ENCODE results near the gene CNNM3. TPM values are rescaled to one million over a fixed set of nuclear protein-coding genes. Genes with fewer than 3 reads are reported as not detected.

CNNM3 gene
- total RNA-seq, 1 donor from 2014 or later: 5.6 TPM

- peaks cover 7% of the 10 kb centered on the region for H3K27me3 Mint-ChIP-seq (ENCODE audit: low read depth, unreplicated experiment)
- FAIRE-seq (no peak), DNase-seq (ENCODE audit: low read depth) (no peak)
- no peaks in the 10 kb centered on the region for H4K20me1 ChIP-seq (ENCODE audit: insufficient read depth, low read length)
- H3K36me3 Mint-ChIP-seq (ENCODE audit: low read depth, unreplicated experiment): no peaks in the 10 kb centered on the region
- H3K27ac ChIP-seq (ENCODE audit: low read depth, low read length): no peak overlapping the region
- no peaks in the 10 kb centered on the region for H3K9me3 ChIP-seq (ENCODE audit: insufficient read depth, low read depth, low read length)
- no peaks in the 10 kb centered on the region for H3K79me2 ChIP-seq (ENCODE audit: insufficient read depth, low read length)
- peaks cover 27% of the 10 kb centered on the region for H3K4me1 Mint-ChIP-seq (ENCODE audit: low read depth, unreplicated experiment)
- H3K36me3 ChIP-seq (ENCODE audit: insufficient read depth, low read length): no peaks in the 10 kb centered on the region
- H2AFZ ChIP-seq (ENCODE audit: low read depth, low read length): no peak overlapping the region
- H3K4me3 ChIP-seq (ENCODE audit: insufficient read depth, low read depth, low read length): no peak overlapping the region
- no peak overlapping the region for H3K9ac ChIP-seq (ENCODE audit: low read length)
- H3K4me1 ChIP-seq (ENCODE audit: insufficient read depth, low read length): peaks cover 5% of the 10 kb centered on the region
- no peak overlapping the region for H3K4me2 ChIP-seq (ENCODE audit: low read length)
- peaks cover 4% of the 10 kb centered on the region for H3K27me3 ChIP-seq (ENCODE audit: insufficient read depth, low read length)
- H3K4me3 Mint-ChIP-seq (ENCODE audit: unreplicated experiment): no peak overlapping the region
- no peaks in the 10 kb centered on the region for H3K9me3 Mint-ChIP-seq (ENCODE audit: unreplicated experiment)
- H3K27ac Mint-ChIP-seq (ENCODE audit: unreplicated experiment): no peak overlapping the region
- TF ChIP-seq CTCF (IDR thresholded peaks at IDR 0.05; ENCODE audit: insufficient read depth, low read depth, low read length) (no peak), EZH2 (IDR thresholded peaks at IDR 0.05; ENCODE audit: insufficient read depth, low read length) (no peak)
These were observed 61.0 kb downstream of the CNNM3 start for GRCh38 chr2:96877042-96877451.

GRCh38 chr2:96877631-96878092 is 61.6 kb downstream of the CNNM3 start:
- Histone ChIP-seq H3K36me3 (ENCODE audit: insufficient read depth, low read length) (no peaks in the 10 kb centered on the region), H2AFZ (ENCODE audit: low read depth, low read length) (no peak overlapping the region), H3K79me2 (ENCODE audit: insufficient read depth, low read length) (no peaks in the 10 kb centered on the region), H3K27ac (ENCODE audit: low read depth, low read length) (no peak overlapping the region), H3K27me3 (ENCODE audit: insufficient read depth, low read length) (peaks cover 5% of the 10 kb centered on the region), H3K9ac (ENCODE audit: low read length) (no peak overlapping the region), H4K20me1 (ENCODE audit: insufficient read depth, low read length) (no peaks in the 10 kb centered on the region), H3K4me2 (ENCODE audit: low read length) (no peak overlapping the region), H3K4me1 (ENCODE audit: insufficient read depth, low read length) (peaks cover 4% of the 10 kb centered on the region), H3K9me3 (ENCODE audit: insufficient read depth, low read depth, low read length) (no peaks in the 10 kb centered on the region), H3K4me3 (ENCODE audit: insufficient read depth, low read depth, low read length) (no peak overlapping the region)
- no peaks in the 10 kb centered on the region for H3K9me3 Mint-ChIP-seq (ENCODE audit: unreplicated experiment)
- H3K4me1 Mint-ChIP-seq (ENCODE audit: low read depth, unreplicated experiment): peaks cover 25% of the 10 kb centered on the region
- TF ChIP-seq CTCF (IDR thresholded peaks at IDR 0.05; ENCODE audit: insufficient read depth, low read depth, low read length) (no peak), EZH2 (IDR thresholded peaks at IDR 0.05; ENCODE audit: insufficient read depth, low read length) (no peak)
- no peaks in the 10 kb centered on the region for H3K36me3 Mint-ChIP-seq (ENCODE audit: low read depth, unreplicated experiment)
- peaks cover 9% of the 10 kb centered on the region for H3K27me3 Mint-ChIP-seq (ENCODE audit: low read depth, unreplicated experiment)
- no peak overlapping the region for H3K4me3 Mint-ChIP-seq (ENCODE audit: unreplicated experiment)
- DNase-seq (ENCODE audit: low read depth) (no peak), FAIRE-seq (no peak)
- no peak overlapping the region for H3K27ac Mint-ChIP-seq (ENCODE audit: unreplicated experiment)

- no peak for DNase-seq (ENCODE audit: low read depth)
- Histone ChIP-seq H3K27ac (ENCODE audit: low read depth, low read length) (no peak overlapping the region), H3K4me3 (ENCODE audit: insufficient read depth, low read depth, low read length) (no peak overlapping the region), H3K36me3 (ENCODE audit: insufficient read depth, low read length) (no peaks in the 10 kb centered on the region), H3K4me2 (ENCODE audit: low read length) (no peak overlapping the region), H3K9ac (ENCODE audit: low read length) (no peak overlapping the region), H3K27me3 (ENCODE audit: insufficient read depth, low read length) (peaks cover 5% of the 10 kb centered on the region), H4K20me1 (ENCODE audit: insufficient read depth, low read length) (no peaks in the 10 kb centered on the region), H2AFZ (ENCODE audit: low read depth, low read length) (no peak overlapping the region), H3K9me3 (ENCODE audit: insufficient read depth, low read depth, low read length) (no peaks in the 10 kb centered on the region), H3K79me2 (ENCODE audit: insufficient read depth, low read length) (no peaks in the 10 kb centered on the region), H3K4me1 (ENCODE audit: insufficient read depth, low read length) (no peaks in the 10 kb centered on the region)
- Mint-ChIP-seq H3K27ac (ENCODE audit: unreplicated experiment) (no peak overlapping the region), H3K27me3 (ENCODE audit: low read depth, unreplicated experiment) (peaks cover 9% of the 10 kb centered on the region), H3K36me3 (ENCODE audit: low read depth, unreplicated experiment) (no peaks in the 10 kb centered on the region), H3K4me1 (ENCODE audit: low read depth, unreplicated experiment) (peaks cover 20% of the 10 kb centered on the region), H3K4me3 (ENCODE audit: unreplicated experiment) (no peak overlapping the region), H3K9me3 (ENCODE audit: unreplicated experiment) (no peaks in the 10 kb centered on the region)
- FAIRE-seq: no peak
- TF ChIP-seq EZH2 (IDR thresholded peaks at IDR 0.05; ENCODE audit: insufficient read depth, low read length) (no peak), CTCF (IDR thresholded peaks at IDR 0.05; ENCODE audit: insufficient read depth, low read depth, low read length) (no peak)
These were observed 62.1 kb downstream of the CNNM3 start for GRCh38 chr2:96878171-96878570.

Data from astrocyte (in vitro differentiated cells and primary cell).